CD1c-positive myeloid dendritic cell (primary cell): ENCODE measurements around the gene VSIG10L2.

ENCODE experiments used
- DNase-seq: peaks from one replicate; pipeline ENCODE4 v3.0.0-alpha.2; 2016; ENCODE audit errors: extremely low spot score

VSIG10L2 gene

GRCh38 chr11:125929445-125930075, 16.3 kb upstream of the VSIG10L2 start:
- no peak for DNase-seq

DNA sequence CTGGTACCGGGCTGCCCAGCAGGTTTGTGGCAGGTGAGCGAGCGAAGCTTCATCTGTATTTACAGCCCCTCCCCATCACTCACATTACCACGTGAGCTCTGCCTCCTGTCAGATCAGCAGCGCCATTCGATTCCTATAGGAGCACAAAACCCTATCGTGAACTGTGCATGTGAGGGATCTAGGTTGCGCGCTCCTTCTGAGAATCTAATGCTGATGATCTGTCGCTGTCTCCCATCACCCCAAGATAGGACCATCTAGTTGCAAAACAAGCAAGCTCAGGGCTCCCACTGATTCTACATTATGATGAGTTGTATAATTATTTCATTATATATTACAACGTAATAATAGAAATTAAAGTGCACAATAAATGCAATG, 15.8 kb upstream of the VSIG10L2 start:
- no peak for DNase-seq

DNA sequence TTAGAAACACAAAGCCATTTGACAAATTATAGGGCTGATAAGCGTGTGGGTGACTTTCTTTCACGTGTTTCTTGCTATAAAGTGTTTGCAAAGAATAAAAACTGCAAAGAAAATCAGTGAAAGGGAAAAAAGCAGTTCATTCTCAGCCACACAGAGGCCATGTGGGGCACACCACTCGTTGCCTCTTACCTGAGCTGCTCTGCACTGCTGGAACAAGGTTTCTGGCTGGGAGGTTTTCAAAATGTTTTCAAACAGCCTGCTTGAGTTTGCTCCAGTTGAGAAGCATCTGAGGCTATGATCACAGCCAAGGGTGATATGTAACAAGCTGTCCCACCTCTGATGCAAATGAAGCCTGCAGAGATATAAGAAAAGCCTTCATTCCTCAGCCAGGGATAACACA, 14.7 kb upstream of the VSIG10L2 start:
- DNase-seq: no peak

- no peak for DNase-seq
These were observed 14.2 kb upstream of the VSIG10L2 start for GRCh38 chr11:125931668-125932067.

DNA sequence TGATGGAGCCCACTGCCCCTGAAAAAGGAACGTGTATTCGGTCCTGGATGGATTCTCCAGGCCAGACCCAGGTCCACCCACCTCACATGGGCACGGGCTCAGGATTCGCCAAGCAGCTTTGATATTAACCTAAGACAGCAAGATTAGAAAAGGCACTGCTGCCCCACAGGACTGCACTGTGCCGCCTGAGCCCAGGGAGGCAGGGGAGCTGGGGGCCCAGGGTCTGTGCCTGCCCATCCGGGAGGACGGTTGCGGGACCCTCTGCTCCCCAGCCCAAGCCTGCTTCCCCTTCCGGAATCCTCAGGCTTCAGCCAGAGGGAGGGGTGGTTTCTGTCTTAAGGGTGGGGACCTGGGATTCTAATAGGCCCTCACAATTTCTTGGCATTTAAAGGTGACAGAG, 13.5 kb upstream of the VSIG10L2 start:
- DNase-seq: no peak

- DNase-seq: no peak
These were observed 12.6 kb upstream of the VSIG10L2 start for GRCh38 chr11:125933030-125933813.

- DNase-seq: no peak
These were observed 11.4 kb upstream of the VSIG10L2 start for GRCh38 chr11:125934473-125934872.

DNA sequence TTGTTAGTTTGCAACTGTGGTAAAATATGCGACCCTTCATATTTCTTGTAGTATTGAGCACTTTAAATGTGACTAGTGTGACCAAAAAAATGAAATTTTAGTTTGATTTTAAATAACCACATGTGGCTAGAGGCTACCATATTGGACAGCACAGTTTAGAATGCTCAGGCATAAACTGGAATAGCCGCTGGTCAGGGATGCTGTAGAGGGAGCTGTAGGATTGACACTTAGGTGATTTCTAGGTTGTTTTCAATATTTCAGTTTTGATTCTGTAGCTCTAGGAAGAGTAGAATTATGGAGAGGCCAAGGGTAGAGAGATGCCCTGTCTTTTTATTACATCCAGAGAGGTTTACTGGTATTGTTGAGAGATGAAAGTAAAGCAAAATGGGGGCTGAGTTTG, 10.8 kb upstream of the VSIG10L2 start:
- DNase-seq: no peak

- no peak for DNase-seq
These were observed 10.1 kb upstream of the VSIG10L2 start for GRCh38 chr11:125935618-125936199.

DNA sequence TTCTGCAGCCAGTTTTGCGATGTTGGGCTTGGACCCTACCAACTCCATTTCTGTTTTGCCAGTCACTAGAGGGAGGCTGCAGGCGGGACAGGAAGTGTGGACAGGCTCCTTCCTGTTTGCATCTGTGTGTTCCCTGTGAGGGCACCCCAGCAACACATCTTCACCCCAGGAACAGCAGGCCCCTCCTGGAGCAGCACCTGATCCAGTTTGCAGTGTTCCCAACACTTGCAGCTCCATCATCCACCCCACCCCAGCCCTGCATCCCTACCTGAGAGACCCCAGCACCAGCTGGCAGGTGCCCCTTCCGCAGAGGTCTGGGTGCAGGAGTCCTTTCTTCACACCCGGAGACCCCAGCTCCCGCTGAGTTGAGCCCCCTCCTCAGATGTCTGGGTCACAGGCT, 7.4 kb upstream of the VSIG10L2 start:
- DNase-seq: no peak

DNA sequence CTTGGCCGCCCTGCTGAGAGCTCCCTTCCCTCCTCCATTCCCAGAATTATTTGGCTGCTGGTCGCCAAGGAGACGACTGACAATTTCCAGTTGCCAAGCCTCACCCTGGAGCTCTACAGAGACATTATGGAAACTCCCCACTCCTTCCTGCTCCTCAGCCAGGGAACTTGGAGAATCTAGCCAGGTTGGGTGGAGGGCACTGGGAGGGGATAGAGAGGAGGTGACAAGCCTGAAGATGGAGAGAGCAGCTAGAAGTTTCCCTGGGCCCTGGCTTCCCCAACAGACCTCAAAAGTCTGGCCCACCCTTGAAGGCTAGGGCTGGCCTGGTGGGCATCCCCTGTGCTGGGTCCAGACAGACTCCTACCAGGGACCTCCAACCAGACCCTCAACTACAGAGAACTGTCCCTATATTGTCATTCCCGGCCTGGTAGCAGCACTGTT, 6.7 kb upstream of the VSIG10L2 start:
- DNase-seq: no peak

GRCh38 chr11:125940145-125940544, 5.7 kb upstream of the VSIG10L2 start:
- no peak for DNase-seq

DNA sequence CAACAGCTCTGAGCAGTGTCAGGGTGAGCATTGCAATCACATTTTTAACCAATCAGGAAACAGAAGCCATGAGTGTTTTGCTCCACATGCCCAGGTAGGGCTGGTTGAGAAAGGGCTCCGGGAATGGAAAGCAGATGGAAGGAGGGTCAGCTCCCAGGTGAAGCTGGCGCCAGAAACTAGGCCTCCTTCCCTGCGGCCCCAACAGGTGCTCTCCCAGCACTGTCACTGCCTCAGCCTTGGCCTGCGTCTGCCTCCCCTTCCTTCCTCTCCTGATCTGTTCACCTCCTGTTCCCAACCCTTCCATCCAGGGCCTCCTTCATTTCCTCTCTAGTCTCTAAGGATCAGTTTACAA, 4.6 kb upstream of the VSIG10L2 start:
- no peak for DNase-seq

GRCh38 chr11:125941619-125942611, 3.9 kb upstream of the VSIG10L2 start:
- no peak for DNase-seq

DNA sequence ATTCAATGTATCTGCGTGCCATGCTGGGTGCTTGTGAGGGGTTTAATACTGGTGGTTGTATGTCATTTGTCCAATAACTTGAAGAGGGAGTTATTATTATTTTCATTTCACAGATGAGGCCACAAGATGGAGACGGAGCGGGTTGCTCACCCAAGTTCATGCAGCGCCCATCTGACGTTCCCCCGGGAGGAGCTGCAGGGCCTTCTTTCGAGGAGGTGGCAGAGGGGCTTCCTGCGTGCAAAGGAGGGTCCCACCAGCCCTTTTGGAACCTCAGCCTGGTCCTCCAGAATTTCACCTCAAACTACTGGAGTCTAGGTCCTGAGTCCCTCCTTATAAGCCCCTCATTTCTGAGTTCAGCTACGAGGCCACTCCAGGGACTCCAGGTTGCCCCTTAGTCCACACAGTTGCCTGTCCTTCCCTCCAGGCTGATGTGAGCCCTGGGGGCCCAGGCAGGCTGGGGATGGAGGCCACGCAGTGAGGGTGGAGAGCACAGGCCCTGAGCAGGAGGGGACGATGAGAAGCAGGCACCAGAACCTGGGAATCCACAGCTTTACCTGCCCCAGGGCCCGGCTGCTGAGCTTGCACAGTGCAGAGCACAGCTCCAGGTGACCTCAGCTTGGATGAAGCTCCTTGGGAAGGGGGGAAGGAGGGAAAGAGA, 2.9 kb upstream of the VSIG10L2 start:
- DNase-seq: no peak

DNA sequence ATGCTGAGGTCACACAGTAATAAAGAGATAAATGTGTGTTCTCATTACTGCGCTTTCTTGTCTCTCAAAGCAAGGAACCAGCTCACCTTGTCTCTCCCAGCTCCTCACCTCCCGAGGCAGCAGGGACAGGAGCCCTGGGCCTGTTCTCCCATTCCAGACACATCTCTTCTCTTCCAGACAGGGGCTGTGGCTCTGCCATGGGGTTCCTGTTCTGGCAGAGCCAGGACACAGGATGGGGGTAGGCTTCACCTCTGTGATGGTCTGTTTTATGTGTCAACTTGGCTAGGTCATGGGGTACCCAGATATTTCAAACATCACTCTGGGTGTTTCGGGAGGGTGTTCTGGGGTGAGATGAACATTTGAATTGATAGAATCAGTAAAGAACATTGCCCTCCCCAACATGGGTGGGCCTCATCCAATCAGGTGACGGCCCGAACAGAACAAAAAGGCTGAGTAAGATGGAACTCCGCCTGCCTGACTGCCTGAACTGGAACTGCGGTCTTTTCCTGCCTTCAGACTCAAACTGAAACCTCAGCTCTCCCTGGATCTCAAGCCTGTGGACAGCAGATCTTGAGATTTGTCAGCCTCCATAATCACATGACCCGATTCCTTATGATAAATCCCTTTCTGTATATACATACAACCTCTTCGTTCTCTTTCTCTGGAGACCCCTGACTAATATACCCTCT, 2.0 kb upstream of the VSIG10L2 start:
- no peak for DNase-seq

- no peak for DNase-seq
These were observed 1.4 kb upstream of the VSIG10L2 start for GRCh38 chr11:125944350-125945010.

DNA sequence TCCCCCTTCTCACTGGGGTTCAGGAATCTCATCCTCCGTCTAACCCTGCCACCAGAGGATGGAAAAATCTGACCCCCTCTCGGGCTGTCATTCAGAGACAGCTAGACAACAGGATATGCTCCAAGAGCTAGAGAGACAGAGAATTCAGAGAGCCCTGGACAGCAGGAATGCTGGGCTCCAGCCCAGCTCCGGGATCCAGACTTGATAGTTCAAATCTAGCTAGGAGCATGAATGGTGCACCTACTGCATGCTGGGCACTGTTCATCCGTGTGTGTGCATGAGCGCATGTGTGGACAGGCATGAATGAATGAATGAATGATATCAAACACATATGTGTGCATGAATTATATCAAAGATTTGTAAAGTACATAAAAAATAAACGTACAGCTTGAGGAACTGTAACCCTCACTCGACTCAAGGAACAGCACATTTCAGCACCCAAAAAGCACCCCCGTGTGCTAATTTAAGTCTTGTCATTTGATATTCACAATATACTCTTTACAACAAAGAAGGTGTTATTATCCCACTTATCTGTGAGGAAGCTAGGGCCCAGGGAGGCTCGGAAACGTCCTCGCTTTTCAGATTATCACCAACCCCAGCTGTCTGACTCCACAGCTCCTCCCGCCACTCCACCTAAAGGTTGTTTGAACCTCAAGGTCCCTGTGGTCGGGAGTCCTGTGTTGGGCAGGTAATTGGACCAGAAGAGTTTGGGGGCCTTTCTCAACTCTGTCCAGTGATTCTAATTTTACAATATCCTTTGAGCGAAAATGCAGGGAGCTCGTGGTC, 640 bp upstream of the VSIG10L2 start:
- DNase-seq: no peak

- DNase-seq: no peak
These were observed 1.0 kb downstream of the VSIG10L2 start for GRCh38 chr11:125946712-125947418.
